Measurements from ENCODE around the gene GRIK4. TPM values are rescaled to one million over a fixed set of nuclear protein-coding genes. Genes with fewer than 3 reads are reported as not detected.

The GRIK4 gene
- total RNA-seq, 1 donor from 2014 or later: 2.2 TPM

GRCh38 chr11:120657306-120658070, 145.9 kb downstream of the GRIK4 start:
- H3K9ac ChIP-seq (ENCODE audit: low read length): no peak overlapping the region
- no peaks in the 10 kb centered on the region for H3K79me2 ChIP-seq (ENCODE audit: insufficient read depth, low read length)
- no peaks in the 10 kb centered on the region for H4K20me1 ChIP-seq (ENCODE audit: insufficient read depth, low read length)
- Mint-ChIP-seq H3K9me3 (ENCODE audit: unreplicated experiment) (no peaks in the 10 kb centered on the region), H3K36me3 (ENCODE audit: low read depth, unreplicated experiment) (peaks cover 9% of the 10 kb centered on the region), H3K4me3 (ENCODE audit: unreplicated experiment) (no peak overlapping the region), H3K27ac (ENCODE audit: unreplicated experiment) (no peak overlapping the region), H3K4me1 (ENCODE audit: low read depth, unreplicated experiment) (no peaks in the 10 kb centered on the region), H3K27me3 (ENCODE audit: low read depth, unreplicated experiment) (peaks cover 9% of the 10 kb centered on the region)
- DNase-seq (ENCODE audit: low read depth): no peak
- H3K36me3 ChIP-seq (ENCODE audit: insufficient read depth, low read length): no peaks in the 10 kb centered on the region
- H3K27ac ChIP-seq (ENCODE audit: low read depth, low read length): no peak overlapping the region
- H2AFZ ChIP-seq (ENCODE audit: low read depth, low read length): no peak overlapping the region
- TF ChIP-seq EZH2 (IDR thresholded peaks at IDR 0.05; ENCODE audit: insufficient read depth, low read length) (no peak), CTCF (IDR thresholded peaks at IDR 0.05; ENCODE audit: insufficient read depth, low read depth, low read length) (no peak)
- no peak overlapping the region for H3K4me3 ChIP-seq (ENCODE audit: insufficient read depth, low read depth, low read length)
- no peak for FAIRE-seq
- no peaks in the 10 kb centered on the region for H3K4me1 ChIP-seq (ENCODE audit: insufficient read depth, low read length)
- no peak overlapping the region for H3K4me2 ChIP-seq (ENCODE audit: low read length)
- peaks cover 7% of the 10 kb centered on the region for H3K27me3 ChIP-seq (ENCODE audit: insufficient read depth, low read length)
- no peaks in the 10 kb centered on the region for H3K9me3 ChIP-seq (ENCODE audit: insufficient read depth, low read depth, low read length)

- Histone ChIP-seq H3K4me2 (ENCODE audit: low read length) (no peak overlapping the region), H3K9me3 (ENCODE audit: insufficient read depth, low read depth, low read length) (no peaks in the 10 kb centered on the region), H4K20me1 (ENCODE audit: insufficient read depth, low read length) (no peaks in the 10 kb centered on the region), H3K36me3 (ENCODE audit: insufficient read depth, low read length) (no peaks in the 10 kb centered on the region), H3K9ac (ENCODE audit: low read length) (no peak overlapping the region), H3K4me1 (ENCODE audit: insufficient read depth, low read length) (no peaks in the 10 kb centered on the region), H3K79me2 (ENCODE audit: insufficient read depth, low read length) (no peaks in the 10 kb centered on the region), H2AFZ (ENCODE audit: low read depth, low read length) (no peak overlapping the region), H3K4me3 (ENCODE audit: insufficient read depth, low read depth, low read length) (no peak overlapping the region), H3K27me3 (ENCODE audit: insufficient read depth, low read length) (peaks cover 9% of the 10 kb centered on the region), H3K27ac (ENCODE audit: low read depth, low read length) (no peak overlapping the region)
- TF ChIP-seq EZH2 (IDR thresholded peaks at IDR 0.05; ENCODE audit: insufficient read depth, low read length) (no peak), CTCF (IDR thresholded peaks at IDR 0.05; ENCODE audit: insufficient read depth, low read depth, low read length) (no peak)
- DNase-seq (ENCODE audit: low read depth) (no peak), FAIRE-seq (no peak)
- Mint-ChIP-seq H3K36me3 (ENCODE audit: low read depth, unreplicated experiment) (peaks cover 9% of the 10 kb centered on the region), H3K4me3 (ENCODE audit: unreplicated experiment) (no peak overlapping the region), H3K27me3 (ENCODE audit: low read depth, unreplicated experiment) (peaks cover 14% of the 10 kb centered on the region), H3K4me1 (ENCODE audit: low read depth, unreplicated experiment) (no peaks in the 10 kb centered on the region), H3K27ac (ENCODE audit: unreplicated experiment) (no peak overlapping the region), H3K9me3 (ENCODE audit: unreplicated experiment) (peaks cover 1% of the 10 kb centered on the region)
Measured at GRCh38 chr11:120658071-120658423, 146.5 kb downstream of the GRIK4 start.

GRCh38 chr11:120659076-120659475, 147.5 kb downstream of the GRIK4 start:
- H2AFZ ChIP-seq (ENCODE audit: low read depth, low read length): no peak overlapping the region
- H3K27ac Mint-ChIP-seq (ENCODE audit: unreplicated experiment): no peak overlapping the region
- peaks cover 5% of the 10 kb centered on the region for H3K9me3 Mint-ChIP-seq (ENCODE audit: unreplicated experiment)
- DNase-seq (ENCODE audit: low read depth): no peak
- H3K4me1 ChIP-seq (ENCODE audit: insufficient read depth, low read length): no peaks in the 10 kb centered on the region
- H3K27me3 Mint-ChIP-seq (ENCODE audit: low read depth, unreplicated experiment): peaks cover 21% of the 10 kb centered on the region
- H3K27me3 ChIP-seq (ENCODE audit: insufficient read depth, low read length): peaks cover 15% of the 10 kb centered on the region
- TF ChIP-seq EZH2 (IDR thresholded peaks at IDR 0.05; ENCODE audit: insufficient read depth, low read length) (no peak), CTCF (IDR thresholded peaks at IDR 0.05; ENCODE audit: insufficient read depth, low read depth, low read length) (no peak)
- peaks cover 7% of the 10 kb centered on the region for H3K36me3 Mint-ChIP-seq (ENCODE audit: low read depth, unreplicated experiment)
- no peak overlapping the region for H3K27ac ChIP-seq (ENCODE audit: low read depth, low read length)
- H3K9me3 ChIP-seq (ENCODE audit: insufficient read depth, low read depth, low read length): no peaks in the 10 kb centered on the region
- no peak overlapping the region for H3K9ac ChIP-seq (ENCODE audit: low read length)
- no peak overlapping the region for H3K4me2 ChIP-seq (ENCODE audit: low read length)
- no peak overlapping the region for H3K4me3 ChIP-seq (ENCODE audit: insufficient read depth, low read depth, low read length)
- no peak for FAIRE-seq
- H4K20me1 ChIP-seq (ENCODE audit: insufficient read depth, low read length): no peaks in the 10 kb centered on the region
- H3K4me1 Mint-ChIP-seq (ENCODE audit: low read depth, unreplicated experiment): no peaks in the 10 kb centered on the region
- H3K4me3 Mint-ChIP-seq (ENCODE audit: unreplicated experiment): no peak overlapping the region
- H3K36me3 ChIP-seq (ENCODE audit: insufficient read depth, low read length): no peaks in the 10 kb centered on the region
- no peaks in the 10 kb centered on the region for H3K79me2 ChIP-seq (ENCODE audit: insufficient read depth, low read length)
